Dermis microvascular lymphatic vessel endothelial cell (primary cell): ENCODE measurements around the gene GCLM. TPM values are rescaled to one million over a fixed set of nuclear protein-coding genes. Genes with fewer than 3 reads are reported as not detected.

Experiments
- DNase-seq, 2 donors: peaks; one replicate each; pipeline versions ENCODE4 v3.0.0 to v3.0.0-alpha.2; 2010; ENCODE audit warnings: low read depth in 2 of 2
- total RNA-seq: library from RNA; depleted of rRNA; stranded (reverse); fragments of >200 nt; gene quantifications from 2 replicates; pipeline ENCODE4 v1.2.1, GENCODE V29; 2014

GCLM gene
- total RNA-seq, 1 donor from 2014 or later = 14.8 TPM

DNA sequence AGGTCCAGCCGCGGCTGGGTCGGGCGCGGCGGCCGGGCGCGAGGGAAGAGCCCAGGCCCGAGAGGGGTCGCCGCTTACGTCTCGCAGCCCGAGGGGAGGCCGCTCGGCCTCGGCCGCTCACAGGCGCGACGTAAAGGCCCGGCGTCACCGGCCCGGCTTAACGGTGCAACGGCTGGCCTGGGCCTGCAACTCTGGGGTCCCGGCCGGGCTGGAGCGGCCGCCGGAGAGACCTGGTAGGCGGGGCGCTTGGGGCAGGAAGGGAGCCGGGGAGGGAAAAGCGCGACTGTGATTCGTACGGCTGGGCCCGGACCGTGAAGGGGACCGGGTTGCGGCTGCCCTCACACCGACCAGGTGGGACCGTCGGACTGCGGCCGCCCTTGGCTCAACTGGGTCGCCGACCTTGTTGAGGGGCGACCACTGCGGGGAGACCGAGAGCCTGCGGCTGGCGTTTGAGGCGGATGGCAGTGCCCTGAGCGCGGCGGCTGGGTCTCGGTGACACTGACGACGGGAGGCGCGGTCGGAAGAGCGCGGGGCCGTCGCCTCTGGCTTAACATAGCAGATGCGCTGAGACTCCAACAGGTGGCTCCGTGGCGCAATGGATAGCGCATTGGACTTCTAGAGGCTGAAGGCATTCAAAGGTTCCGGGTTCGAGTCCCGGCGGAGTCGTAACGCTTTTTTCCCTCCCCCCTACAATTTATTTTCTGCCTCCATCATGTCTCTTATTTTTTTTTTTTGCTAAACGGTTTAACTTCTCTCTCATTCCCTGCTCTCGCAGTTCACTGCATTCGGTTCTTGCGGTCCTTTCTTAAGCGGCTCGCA is 62.0 kb downstream of the GCLM start:
- DNase-seq = peak; percentile 91 to 94

DNA sequence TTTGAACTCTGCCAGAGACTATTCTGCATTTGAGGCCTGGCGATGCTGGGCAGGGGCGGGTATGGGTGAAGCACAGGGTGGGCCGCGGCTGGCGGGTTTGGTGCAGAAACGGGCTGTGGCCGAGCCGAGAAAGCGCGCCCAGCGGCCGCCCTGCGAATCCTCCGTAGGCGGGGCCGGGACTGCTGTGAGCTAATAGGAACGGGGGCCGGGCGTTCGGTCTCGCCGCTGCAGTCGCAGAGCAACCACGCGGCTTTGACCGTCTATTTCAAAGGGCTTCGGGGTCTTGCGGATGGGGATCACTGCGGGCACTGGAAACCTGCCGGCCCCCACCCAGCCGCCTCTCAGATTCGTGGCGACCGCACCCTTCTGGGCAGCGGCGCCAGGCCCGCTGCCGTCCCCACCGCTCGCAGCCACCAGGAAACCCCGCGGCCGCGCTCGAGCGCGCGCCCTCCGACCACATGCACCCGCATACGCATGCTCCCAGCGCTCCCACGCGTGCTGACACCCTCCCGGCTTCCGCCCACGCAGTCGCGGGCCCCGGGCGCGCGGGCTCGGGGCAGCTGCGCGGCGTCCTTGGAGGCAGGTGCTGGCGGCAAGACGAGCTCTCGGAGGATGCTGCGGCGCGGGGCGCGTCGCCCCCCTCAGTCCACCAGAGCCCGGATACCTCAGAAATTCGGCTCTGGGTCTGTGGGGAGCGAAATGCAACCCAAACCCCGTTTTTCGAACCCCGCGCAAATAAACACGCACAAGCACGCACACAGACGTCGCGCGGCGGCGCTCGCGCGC is 62.8 kb downstream of the GCLM start:
- peak; percentile 40 to 90 for DNase-seq

DNA sequence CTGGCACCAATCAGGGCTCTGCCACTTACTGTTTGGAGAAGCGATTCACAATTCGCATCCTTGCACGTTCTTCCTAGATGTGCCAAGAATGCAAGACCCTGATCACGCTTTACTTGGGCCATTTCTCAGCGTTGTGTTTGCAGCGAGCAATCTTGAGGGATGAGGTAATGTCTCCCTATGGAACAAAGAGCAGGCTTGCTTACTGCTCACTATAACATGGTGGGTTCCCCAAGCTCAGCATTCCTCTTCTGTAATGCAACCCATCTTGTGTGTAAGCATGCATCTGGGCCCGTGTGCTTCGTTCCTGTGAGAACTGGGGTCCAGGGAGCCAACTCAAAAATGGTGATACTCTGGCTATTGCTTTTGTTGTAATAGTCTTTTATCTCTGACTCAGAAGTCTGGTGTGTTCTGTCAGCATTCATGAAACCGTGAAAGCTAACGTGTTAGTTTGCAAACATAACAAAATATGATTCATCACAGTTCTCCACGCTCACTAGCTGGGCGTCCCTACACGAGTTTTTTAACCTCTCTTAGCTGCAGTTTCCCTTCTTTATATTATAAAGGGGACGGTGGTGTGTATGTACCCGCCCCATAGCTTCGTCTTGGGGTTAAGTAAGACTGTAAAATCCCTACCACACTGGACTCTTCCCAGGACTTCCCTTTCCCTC is 63.6 kb downstream of the GCLM start:
- peak in 1 of 2 donors; percentile 82 for DNase-seq

DNA sequence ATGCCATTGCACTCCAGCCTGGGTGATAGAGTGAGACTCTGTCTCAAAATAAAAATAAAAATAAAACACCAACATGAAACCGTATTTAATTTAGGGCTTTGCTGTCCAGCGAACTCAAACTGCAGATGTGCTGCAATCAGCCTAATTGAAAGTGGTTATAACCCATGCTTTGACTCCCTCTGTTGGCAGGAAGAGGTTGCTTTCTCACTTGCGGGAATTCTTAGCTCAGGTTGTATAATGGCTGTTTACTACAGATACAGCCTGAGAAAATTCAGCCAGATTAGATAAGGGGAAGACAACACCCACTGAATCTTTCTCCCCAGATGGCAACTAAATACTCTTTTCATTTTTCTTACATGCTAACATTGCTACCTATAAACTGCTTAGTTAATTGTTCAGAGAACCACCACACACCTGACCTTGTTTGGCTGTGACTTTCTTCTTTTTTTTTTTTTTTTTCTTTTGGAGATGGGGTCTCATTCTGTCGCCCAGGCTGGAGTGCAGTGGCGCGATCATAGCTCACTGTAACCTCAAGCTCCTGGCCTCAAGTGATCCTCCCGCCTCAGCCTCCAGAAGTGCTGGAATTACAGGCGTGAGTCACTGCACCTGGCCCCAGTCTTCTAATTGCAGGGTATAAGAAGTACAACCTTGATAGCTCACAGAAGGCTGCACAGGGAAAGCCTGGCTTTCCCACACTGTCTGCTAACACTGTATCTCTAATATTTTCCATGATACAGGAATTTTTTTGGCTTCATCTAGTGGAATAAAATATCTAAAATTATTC is 64.8 kb downstream of the GCLM start:
- DNase-seq = peak; percentile 76 to 84

GRCh38 chr1:93842750-93843500 is 66.3 kb downstream of the GCLM start:
- DNase-seq = no peak

DNA sequence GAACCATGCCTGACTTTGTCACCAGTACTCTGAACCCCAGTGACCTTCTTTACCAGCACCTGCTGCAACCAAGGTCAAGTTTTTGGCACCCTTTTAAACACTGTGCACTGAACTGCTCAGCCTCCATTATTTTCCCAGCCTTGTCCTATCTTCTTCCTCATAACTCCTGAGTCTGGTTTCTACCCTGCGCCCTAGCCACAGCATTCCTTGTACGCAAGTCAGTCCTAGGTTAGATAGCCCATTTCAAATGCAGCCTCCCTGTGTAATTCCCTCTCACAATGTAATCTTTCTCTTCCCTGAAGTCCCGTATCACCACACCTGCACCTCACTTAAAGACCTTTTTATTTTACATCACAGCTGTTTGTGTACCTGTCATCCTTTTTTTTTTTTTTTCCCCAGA is 67.5 kb downstream of the GCLM start:
- DNase-seq = no peak

DNA sequence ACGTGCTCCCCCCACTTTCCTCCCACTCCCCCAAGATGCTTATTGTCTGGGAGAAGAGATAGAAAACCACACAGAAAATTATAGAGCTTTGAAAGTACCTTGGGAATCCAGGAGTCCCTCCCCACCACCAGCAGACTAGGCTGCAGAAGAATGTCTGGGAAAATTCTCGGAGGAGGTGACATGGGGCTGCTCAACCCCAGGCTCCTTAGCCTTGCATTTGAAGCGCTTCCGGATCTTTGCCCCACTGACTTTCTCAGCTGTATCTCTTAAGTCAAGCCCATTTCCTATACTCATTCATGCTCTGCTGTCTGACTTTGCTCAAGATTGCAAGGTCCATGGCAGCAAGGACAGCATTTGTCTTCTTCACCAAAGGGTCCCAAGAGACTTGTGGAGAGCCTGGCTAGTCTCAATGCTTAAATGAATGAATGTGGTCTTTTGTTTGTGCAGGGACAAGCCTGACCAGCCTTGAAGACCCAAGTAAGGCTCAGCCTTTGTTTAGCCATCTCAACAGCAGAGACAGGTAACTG is 68.2 kb downstream of the GCLM start:
- DNase-seq = no peak

DNA sequence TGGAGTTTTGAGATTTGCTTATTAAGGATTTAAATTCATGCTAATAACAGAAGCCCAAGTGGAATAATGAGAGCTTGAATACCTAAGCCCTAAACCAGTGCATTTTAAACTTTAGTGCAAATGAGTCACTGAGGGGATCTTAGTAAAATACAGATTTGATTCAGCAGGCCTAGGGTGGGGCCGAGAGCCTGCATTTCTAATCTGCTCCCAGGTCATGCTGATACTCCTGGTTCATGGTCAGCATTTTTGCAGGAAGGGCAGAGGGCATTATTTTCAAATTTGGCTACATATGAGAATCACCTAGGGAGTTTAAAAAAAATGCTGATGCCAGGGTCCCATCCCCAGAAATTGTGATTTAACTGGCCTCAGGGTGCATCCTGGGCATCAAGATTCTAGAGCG is 69.5 kb downstream of the GCLM start:
- DNase-seq = no peak

DNA sequence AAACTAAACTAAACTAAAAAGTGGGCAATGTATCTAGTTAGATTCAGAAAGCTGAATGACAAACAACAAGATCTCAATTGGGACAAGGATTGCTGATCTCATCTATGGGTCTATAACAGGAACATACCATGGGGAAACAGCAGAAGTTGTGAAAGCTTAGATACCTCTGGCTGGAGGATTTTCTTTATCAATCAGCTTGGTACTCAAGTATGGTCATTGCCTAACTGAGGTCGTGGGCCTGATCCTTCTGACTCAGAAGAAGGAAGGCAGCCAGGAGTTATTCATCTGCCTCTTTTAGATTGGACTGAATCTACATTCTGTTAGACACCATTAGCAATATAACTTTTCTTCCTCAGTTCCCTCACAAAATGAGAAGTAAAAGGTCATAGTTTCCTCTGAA is 69.9 kb downstream of the GCLM start:
- no peak for DNase-seq

- DNase-seq = no peak
Measured at GRCh38 chr1:93837961-93838360, 71.3 kb downstream of the GCLM start.

Other genes starting within 250 kb of the GCLM start
- 25.2 and 39.3 TPM in 2 replicates for gene BCAR3, start 227.6 kb downstream of the GCLM start, total RNA-seq
- 14.1 and 14.7 TPM in 2 replicates for gene DNTTIP2, start 30.2 kb downstream of the GCLM start, total RNA-seq
- 27.9 and 189 TPM in 2 replicates for gene ABCA4, start 211.7 kb upstream of the GCLM start, total RNA-seq